Liver (tissue), 9 donors: ENCODE data around the gene UMODL1. TPM values are rescaled to one million over a fixed set of nuclear protein-coding genes. Genes with fewer than 3 reads are reported as not detected.

Experiments
- DNase-seq: peaks from one replicate; pipeline ENCODE4 v3.0.0-alpha.2; 2017; ENCODE audit warnings: low spot score
- H3K27ac ChIP-seq, 2 donors: one replicate each; pipeline ENCODE4 v1.7.0; 2013; ENCODE audit warnings: inconsistent platforms in 2 of 2, low read length in 2 of 2, control low read depth in 1 of 2, low read depth in 1 of 2, mild to moderate bottlenecking in 1 of 2
- H3K27me3 ChIP-seq, 4 donors: one replicate each; pipeline versions ENCODE4 v1.6.1 to v1.7.0; 2013; ENCODE audit warnings: low read length in 3 of 4, inconsistent platforms in 1 of 4, mild to moderate bottlenecking in 1 of 4, moderate library complexity in 1 of 4; ENCODE audit not compliant: control insufficient read depth in 4 of 4, insufficient read depth in 4 of 4
- H3K36me3 ChIP-seq, 4 donors: one replicate each; pipeline versions ENCODE4 v1.6.1 to v1.7.0; 2013; ENCODE audit warnings: low read length in 3 of 4, mild to moderate bottlenecking in 3 of 4, low read depth in 1 of 4, moderate library complexity in 1 of 4; ENCODE audit not compliant: control insufficient read depth in 4 of 4, insufficient read depth in 3 of 4
- H3K4me1 ChIP-seq, 4 donors: one replicate each; pipeline versions ENCODE4 v1.6.1 to v1.7.0; 2013; ENCODE audit warnings: low read length in 3 of 4, mild to moderate bottlenecking in 3 of 4, moderate library complexity in 1 of 4; ENCODE audit not compliant: control insufficient read depth in 4 of 4, insufficient read depth in 4 of 4
- H3K4me3 ChIP-seq, 3 donors: one replicate each; pipeline versions ENCODE4 v1.6.1 to v1.7.0; 2013; ENCODE audit warnings: low read length in 3 of 3, control low read depth in 1 of 3, low read depth in 1 of 3, mild to moderate bottlenecking in 1 of 3
- H3K9ac ChIP-seq, 2 donors: one replicate each; pipeline ENCODE4 v1.7.0; 2013; ENCODE audit warnings: low read length in 2 of 2, mild to moderate bottlenecking in 2 of 2, moderate library complexity in 2 of 2, control low read depth in 1 of 2, low read depth in 1 of 2
- H3K9me3 ChIP-seq, 4 donors: one replicate each; pipeline versions ENCODE4 v1.6.1 to v1.7.0; 2013; ENCODE audit warnings: low read length in 3 of 4; ENCODE audit not compliant: control insufficient read depth in 4 of 4
- ATF3 ChIP-seq: IDR thresholded peaks from 2 replicates; pipeline ENCODE4 v1.6.1; 2016; ENCODE audit warnings: antibody characterized with exemption
- CTCF ChIP-seq: fragments of 150-350 bp; IDR thresholded peaks from 2 replicates; pipeline ENCODE4 v1.5.1; 2017; ENCODE audit warnings: improper control_type of control experiment, low read depth, low read length; ENCODE audit not compliant: missing input control
- EGR1 ChIP-seq, 2 donors: IDR thresholded peaks; 2 replicates each; pipeline ENCODE4 v1.6.1; 2016 to 2018; ENCODE audit warnings: antibody characterized with exemption in 2 of 2, low read depth in 2 of 2
- FOXA1 ChIP-seq: IDR thresholded peaks from 2 replicates; pipeline ENCODE4 v1.6.1; 2016; ENCODE audit warnings: antibody characterized with exemption
- FOXA2 ChIP-seq: IDR thresholded peaks from 2 replicates; pipeline ENCODE4 v1.6.1; 2016; ENCODE audit warnings: antibody characterized with exemption
- GABPA ChIP-seq, 2 donors: IDR thresholded peaks in 1 of 2; conservative IDR thresholded peaks in 1 of 2; 2 replicates each; pipeline ENCODE4 v1.6.1; 2016; ENCODE audit warnings: antibody characterized with exemption in 2 of 2, mild to moderate bottlenecking in 1 of 2, moderate library complexity in 1 of 2
- HNF4A ChIP-seq, 2 donors: conservative IDR thresholded peaks; 2 replicates each; pipeline ENCODE4 v1.6.1; 2016; ENCODE audit warnings: antibody characterized with exemption in 2 of 2, mild to moderate bottlenecking in 2 of 2
- JUND ChIP-seq, 2 donors: IDR thresholded peaks; 2 replicates each; pipeline ENCODE4 v1.6.1; 2016; ENCODE audit warnings: antibody characterized with exemption in 2 of 2
- RAD21 ChIP-seq, 2 donors: IDR thresholded peaks; 2 replicates each; pipeline ENCODE4 v1.6.1; 2016; ENCODE audit warnings: antibody characterized with exemption in 2 of 2, mild to moderate bottlenecking in 2 of 2
- RXRA ChIP-seq, 2 donors: IDR thresholded peaks; 2 replicates each; pipeline ENCODE4 v1.6.1; 2017 to 2018; ENCODE audit warnings: antibody characterized with exemption in 2 of 2, mild to moderate bottlenecking in 1 of 2
- SP1 ChIP-seq: IDR thresholded peaks from 2 replicates; pipeline ENCODE4 v1.6.1; 2018; ENCODE audit warnings: antibody characterized with exemption, mild to moderate bottlenecking
- TAF1 ChIP-seq: conservative IDR thresholded peaks from 2 replicates; pipeline ENCODE4 v1.6.1; 2016; ENCODE audit warnings: antibody characterized with exemption, mild to moderate bottlenecking
- YY1 ChIP-seq: IDR thresholded peaks from 2 replicates; pipeline ENCODE4 v1.6.1; 2016; ENCODE audit warnings: antibody characterized with exemption, mild to moderate bottlenecking
- ZBTB33 ChIP-seq: IDR thresholded peaks from 2 replicates; pipeline ENCODE4 v1.6.1; 2016; ENCODE audit warnings: antibody characterized with exemption
- WGBS: extraction: QIAGEN DNeasy Blood & Tissue Kit; methylation state at CpG from one replicate; pipeline ENCODE4 v1.1.7; 2013; 5-methylcytosine and 5-hydroxymethylcytosine counted together
- polyA plus RNA-seq, 2 donors: library from polyadenylated mRNA; stranded (reverse) in 1 of 2; unstranded in 1 of 2; fragments of 200-250 nt in 1 of 2; fragments of >200 nt in 1 of 2; fragmentation: Nextera tagmentation in 1 of 2; extraction: Ambion mirVana in 1 of 2; gene quantifications; one replicate each; pipeline versions ENCODE4 v1.2.1 to v1.2.3, GENCODE V29; 2013 to 2015
- total RNA-seq, 2 donors: library from RNA; depleted of rRNA; stranded (reverse); fragments of >200 nt; gene quantifications; one replicate each; pipeline ENCODE4 v1.2.3, GENCODE V29; 2014
- donor health status: healthy.
- donor health status: healthy.
- donor health status: healthy.
- donor health status: healthy.
- donor health status: healthy.

UMODL1 gene
- total and polyA plus RNA-seq, 4 donors: 0.08 to 0.14 (median 0.08) TPM; not detected in 1

- H3K4me3 ChIP-seq: no peak overlapping the region
- H3K4me1 ChIP-seq: no peaks in the 10 kb centered on the region
- H3K9ac ChIP-seq: no peak overlapping the region
- TF ChIP-seq RXRA (IDR thresholded peaks at IDR 0.05) (no peak), HNF4A (conservative IDR thresholded peaks at IDR 0.05) (no peak), ATF3 (no peak), SP1 (no peak)
- WGBS: 66% methylated on average over 7 of the region's 7 CpGs
- no peak overlapping the region for H3K27ac ChIP-seq
- H3K36me3 ChIP-seq: no peaks in the 10 kb centered on the region
- DNase-seq: no peak
- H3K27me3 ChIP-seq: no peaks in the 10 kb centered on the region
- no peaks in the 10 kb centered on the region for H3K9me3 ChIP-seq
Measured at GRCh38 chr21:42142627-42143026, 71.5 kb downstream of the UMODL1 start.

GRCh38 chr21:42143111-42143510, 72.0 kb downstream of the UMODL1 start:
- no peak for DNase-seq
- Histone ChIP-seq H3K4me3 (no peak overlapping the region), H3K9me3 (no peaks in the 10 kb centered on the region), H3K36me3 (no peaks in the 10 kb centered on the region), H3K27ac (no peak overlapping the region), H3K27me3 (no peaks in the 10 kb centered on the region), H3K9ac (no peak overlapping the region), H3K4me1 (no peaks in the 10 kb centered on the region)
- TF ChIP-seq YY1: no peak
- no peak for TF ChIP-seq TAF1
- TF ChIP-seq EGR1 (IDR thresholded peaks at IDR 0.05; ENCODE audit: low read depth in 2 of 2): no peak
- TF ChIP-seq RXRA (IDR thresholded peaks at IDR 0.05): no peak
- no peak for TF ChIP-seq FOXA1
- TF ChIP-seq SP1: no peak
- no peak for TF ChIP-seq FOXA2
- TF ChIP-seq CTCF: no peak
- no peak for TF ChIP-seq HNF4A (conservative IDR thresholded peaks at IDR 0.05)
- no peak for TF ChIP-seq ZBTB33
- TF ChIP-seq RAD21 (IDR thresholded peaks at IDR 0.05): no peak
- no peak for TF ChIP-seq JUND (IDR thresholded peaks at IDR 0.05)
- TF ChIP-seq GABPA (IDR thresholded peaks at IDR 0.05 in 1 of 2, conservative IDR thresholded peaks at IDR 0.05 in 1 of 2): no peak
- WGBS: 86% methylated on average over 7 of the region's 7 CpGs

GRCh38 chr21:42144221-42144620, 73.1 kb downstream of the UMODL1 start:
- no peak overlapping the region for H3K9ac ChIP-seq
- no peak overlapping the region for H3K27ac ChIP-seq
- H3K4me3 ChIP-seq: no peak overlapping the region
- no peaks in the 10 kb centered on the region for H3K36me3 ChIP-seq
- H3K27me3 ChIP-seq: no peaks in the 10 kb centered on the region
- TF ChIP-seq CTCF (no peak), ATF3 (no peak), TAF1 (no peak)
- WGBS: 93% methylated on average over 3 of the region's 3 CpGs
- H3K4me1 ChIP-seq: no peaks in the 10 kb centered on the region
- H3K9me3 ChIP-seq: no peaks in the 10 kb centered on the region
- DNase-seq: no peak
